Thoracic aorta (tissue), 2 donors: ENCODE results near the gene PPP1R9B. TPM values are rescaled to one million over a fixed set of nuclear protein-coding genes. Genes with fewer than 3 reads are reported as not detected.

ENCODE experiments used
- ATAC-seq: fragments of 150-250 bp; one replicate; pipeline ENCODE4 v1.8.0; 2017; ENCODE audit warnings: low read depth; ENCODE audit not compliant: insufficient number of reproducible peaks, low FRiP score
- DNase-seq: peaks from one replicate; pipeline ENCODE4 v3.0.0-alpha.2; 2020; ENCODE audit warnings: low spot score
- H3K27ac ChIP-seq, 2 donors: fragments of 200-600 bp; sonication (generic); 1 replicate in 1 of 2; 2 replicates in 1 of 2; pipeline ENCODE4 v1.5.1; 2016; ENCODE audit warnings: mild to moderate bottlenecking in 2 of 2, moderate library complexity in 2 of 2
- H3K27me3 ChIP-seq: fragments of 200-600 bp; sonication (generic); replicated peaks from 2 replicates; pipeline ENCODE4 v1.6.0; 2016; ENCODE audit warnings: mild to moderate bottlenecking; ENCODE audit not compliant: insufficient read depth
- H3K36me3 ChIP-seq: fragments of 200-600 bp; sonication (generic); one replicate; pipeline ENCODE4 v1.5.1; 2016
- H3K4me1 ChIP-seq, 2 donors: fragments of 200-600 bp; sonication (generic); 1 replicate in 1 of 2; 2 replicates in 1 of 2; pipeline versions ENCODE4 v1.5.1 to v1.6.0; 2016; ENCODE audit warnings: low read depth in 2 of 2, mild to moderate bottlenecking in 1 of 2; ENCODE audit not compliant: control insufficient read depth in 1 of 2
- H3K4me3 ChIP-seq: fragments of 200-600 bp; sonication (generic); 2 replicates; pipeline ENCODE4 v1.5.1; 2016; ENCODE audit warnings: mild to moderate bottlenecking
- H3K9me3 ChIP-seq: fragments of 200-600 bp; sonication (generic); 2 replicates; pipeline ENCODE4 v1.5.1; 2016
- CTCF ChIP-seq: fragments of 200-600 bp; sonication (generic); IDR thresholded peaks from one replicate; pipeline ENCODE4 v1.5.1; 2019; ENCODE audit warnings: antibody characterized with exemption
- total RNA-seq, 2 donors: library from RNA; depleted of rRNA; stranded (reverse); fragments of >200 nt; gene quantifications; one replicate each; pipeline versions ENCODE4 v1.1.0 to v1.2.3, GENCODE V29; 2016

The PPP1R9B gene
- total RNA-seq, 2 donors from 2014 or later = 53.3 to 67.1 TPM

DNA sequence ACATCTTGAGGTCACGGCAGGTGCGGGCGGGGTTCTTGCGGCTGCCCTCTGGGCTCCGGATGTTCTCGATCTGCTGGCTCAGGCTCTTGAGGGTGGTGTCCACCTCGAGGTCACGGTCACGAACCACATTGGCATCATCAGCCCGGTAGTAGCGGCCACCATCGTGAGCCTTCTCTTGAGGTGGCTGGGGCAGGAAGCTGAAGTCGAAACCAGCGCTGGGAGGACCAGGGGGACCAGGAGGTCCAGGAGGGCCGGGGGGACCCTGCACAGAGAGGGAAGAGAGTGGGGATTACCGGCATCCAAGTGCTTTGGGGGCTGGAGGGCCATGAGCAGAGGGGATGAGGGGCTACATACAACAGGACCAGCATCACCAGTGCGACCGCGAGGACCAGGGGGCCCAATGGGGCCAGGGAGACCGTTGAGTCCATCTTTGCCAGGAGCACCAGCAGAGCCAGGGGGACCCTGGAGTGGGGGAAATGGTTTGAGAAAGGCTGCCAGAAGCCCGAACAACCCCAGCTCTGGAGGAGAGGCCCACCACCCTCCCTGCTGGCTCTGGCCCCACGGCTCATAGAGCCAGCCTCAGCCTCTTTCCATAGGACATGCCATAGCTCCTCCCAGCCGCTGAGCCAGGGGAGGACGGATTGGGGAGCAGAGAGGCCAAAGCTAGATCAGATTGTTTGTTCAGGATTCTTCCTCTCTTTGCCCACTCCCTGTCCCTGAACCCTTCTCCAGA lies 36.4 kb upstream of the PPP1R9B start:
- ATAC-seq (no peak), DNase-seq (no peak)
- no peaks in the 10 kb centered on the region for H3K27me3 ChIP-seq
- no peak for TF ChIP-seq CTCF
- no peak overlapping the region for H3K4me3 ChIP-seq
- peaks cover 12 to 82% of the 10 kb centered on the region in 2 donors for H3K4me1 ChIP-seq
- H3K27ac ChIP-seq = peak overlapping the region; percentile 86 to 88
- H3K9me3 ChIP-seq = no peaks in the 10 kb centered on the region
- H3K36me3 ChIP-seq = peaks cover 48% of the 10 kb centered on the region

DNA sequence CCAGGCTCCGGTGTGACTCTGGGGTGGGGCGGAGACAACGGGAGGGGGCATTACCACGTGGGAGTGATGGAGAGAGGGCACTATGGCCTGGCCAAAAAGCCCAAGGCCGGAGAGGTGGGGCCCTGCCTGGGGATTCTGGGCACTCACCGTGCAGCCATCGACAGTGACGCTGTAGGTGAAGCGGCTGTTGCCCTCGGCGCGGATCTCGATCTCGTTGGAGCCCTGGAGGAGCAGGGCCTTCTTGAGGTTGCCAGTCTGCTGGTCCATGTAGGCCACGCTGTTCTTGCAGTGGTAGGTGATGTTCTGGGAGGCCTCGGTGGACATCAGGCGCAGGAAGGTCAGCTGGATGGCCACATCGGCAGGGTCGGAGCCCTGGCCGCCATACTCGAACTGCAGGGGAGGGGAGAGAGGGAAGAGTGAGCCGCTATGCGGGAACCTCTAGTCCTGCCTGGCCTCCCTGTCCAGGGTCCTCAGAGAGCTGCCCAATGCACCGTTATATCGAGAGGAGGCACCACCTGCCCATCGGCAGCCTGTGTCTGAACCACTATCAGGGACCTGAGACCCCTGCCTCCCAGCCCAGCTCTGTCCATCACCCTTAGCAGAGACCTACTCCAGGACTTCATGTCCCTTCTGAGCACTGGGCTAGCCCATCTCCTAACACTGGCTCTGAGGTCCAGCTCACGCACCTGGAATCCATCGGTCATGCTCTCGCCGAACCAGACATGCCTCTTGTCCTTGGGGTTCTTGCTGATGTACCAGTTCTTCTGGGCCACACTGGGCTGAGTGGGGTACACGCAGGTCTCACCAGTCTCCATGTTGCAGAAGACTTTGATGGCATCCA lies 35.4 kb upstream of the PPP1R9B start:
- DNase-seq = no peak
- Histone ChIP-seq H3K27ac (peak overlapping the region; percentile 86 to 88), H3K27me3 (no peaks in the 10 kb centered on the region), H3K36me3 (peaks cover 39% of the 10 kb centered on the region), H3K4me1 (peaks cover 12 to 72% of the 10 kb centered on the region in 2 donors), H3K4me3 (no peak overlapping the region), H3K9me3 (no peaks in the 10 kb centered on the region)
- no peak for TF ChIP-seq CTCF
- no peak for ATAC-seq

DNA sequence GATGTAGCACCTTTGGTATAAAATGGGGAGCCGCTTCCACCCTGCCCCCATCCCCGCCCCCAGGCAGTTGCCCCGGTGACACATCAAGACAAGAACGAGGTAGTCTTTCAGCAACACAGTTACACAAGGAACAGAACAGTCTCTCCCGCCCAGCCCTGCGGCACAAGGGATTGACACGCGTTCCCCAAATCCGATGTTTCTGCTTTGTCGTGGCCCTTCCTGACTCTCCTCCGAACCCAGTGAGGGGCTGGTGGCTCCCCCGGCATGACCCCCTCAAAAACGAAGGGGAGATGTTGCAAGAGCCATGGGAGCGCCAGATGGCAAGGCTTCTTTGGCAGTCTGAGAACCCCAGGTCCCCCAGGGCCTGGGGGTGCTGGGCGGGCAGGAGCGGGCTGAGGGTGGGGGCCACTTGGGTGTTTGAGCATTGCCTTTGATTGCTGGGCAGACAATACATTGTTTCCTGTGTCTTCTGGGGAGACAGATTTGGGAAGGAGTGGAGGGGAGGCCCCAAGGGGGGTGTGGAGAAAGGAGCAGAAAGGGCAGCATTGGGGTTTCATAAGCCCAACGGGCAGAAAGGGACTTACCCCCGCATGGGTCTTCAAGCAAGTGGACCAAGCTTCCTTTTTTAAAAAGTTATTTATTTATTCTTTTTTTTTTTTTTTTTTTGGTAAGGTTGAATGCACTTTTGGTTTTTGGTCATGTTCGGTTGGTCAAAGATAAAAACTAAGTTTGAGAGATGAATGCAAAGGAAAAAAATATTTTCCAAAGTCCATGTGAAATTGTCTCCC lies 34.3 kb upstream of the PPP1R9B start:
- DNase-seq (peak; percentile 46), ATAC-seq (peak; percentile 41)

DNA sequence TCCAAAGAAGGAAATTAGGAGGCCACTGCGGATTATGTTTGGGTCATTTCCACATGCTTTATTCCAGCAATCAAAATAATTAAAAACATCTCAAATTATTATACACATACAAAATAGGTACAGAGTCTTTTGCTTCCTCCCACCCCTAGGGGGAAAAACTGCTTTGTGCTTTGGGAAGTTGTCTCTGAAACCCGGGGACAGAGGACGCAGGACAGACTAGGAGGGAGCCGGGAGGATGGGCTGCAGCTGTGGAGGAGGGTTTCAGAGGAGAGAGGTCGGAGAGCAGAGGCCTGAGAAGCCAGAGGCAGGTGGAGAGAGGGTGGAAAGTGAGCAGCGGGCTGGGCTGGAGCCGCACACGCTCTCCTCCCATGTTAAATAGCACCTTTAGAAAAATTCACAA lies 33.6 kb upstream of the PPP1R9B start:
- Histone ChIP-seq H3K4me3 (peak overlapping the region; percentile 6), H3K27me3 (no peaks in the 10 kb centered on the region), H3K36me3 (peaks cover 22% of the 10 kb centered on the region), H3K4me1 (peaks cover 12 to 62% of the 10 kb centered on the region in 2 donors), H3K9me3 (no peaks in the 10 kb centered on the region), H3K27ac (peak overlapping the region; percentile 86 to 88)
- no peak for ATAC-seq
- no peak for DNase-seq
- peak; percentile 27 for TF ChIP-seq CTCF

More for the DNA sequence above, 34.3 kb upstream of the PPP1R9B start:
- TF ChIP-seq CTCF = no peak
- Histone ChIP-seq H3K27ac (peak overlapping the region; percentile 86 to 88), H3K4me1 (peaks cover 12 to 62% of the 10 kb centered on the region in 2 donors), H3K4me3 (no peak overlapping the region), H3K27me3 (no peaks in the 10 kb centered on the region), H3K36me3 (peaks cover 29% of the 10 kb centered on the region), H3K9me3 (no peaks in the 10 kb centered on the region)
